Liver (tissue), 9 donors: ENCODE data around the gene APOBEC3C. TPM values are rescaled to one million over a fixed set of nuclear protein-coding genes. Genes with fewer than 3 reads are reported as not detected.

Source experiments
- DNase-seq: peaks from one replicate; pipeline ENCODE4 v3.0.0-alpha.2; 2017; ENCODE audit warnings: low spot score
- H3K27ac ChIP-seq, 2 donors: one replicate each; pipeline ENCODE4 v1.7.0; 2013; ENCODE audit warnings: inconsistent platforms in 2 of 2, low read length in 2 of 2, control low read depth in 1 of 2, low read depth in 1 of 2, mild to moderate bottlenecking in 1 of 2
- H3K27me3 ChIP-seq, 4 donors: one replicate each; pipeline versions ENCODE4 v1.6.1 to v1.7.0; 2013; ENCODE audit warnings: low read length in 3 of 4, inconsistent platforms in 1 of 4, mild to moderate bottlenecking in 1 of 4, moderate library complexity in 1 of 4; ENCODE audit not compliant: control insufficient read depth in 4 of 4, insufficient read depth in 4 of 4
- H3K36me3 ChIP-seq, 4 donors: one replicate each; pipeline versions ENCODE4 v1.6.1 to v1.7.0; 2013; ENCODE audit warnings: low read length in 3 of 4, mild to moderate bottlenecking in 3 of 4, low read depth in 1 of 4, moderate library complexity in 1 of 4; ENCODE audit not compliant: control insufficient read depth in 4 of 4, insufficient read depth in 3 of 4
- H3K4me1 ChIP-seq, 4 donors: one replicate each; pipeline versions ENCODE4 v1.6.1 to v1.7.0; 2013; ENCODE audit warnings: low read length in 3 of 4, mild to moderate bottlenecking in 3 of 4, moderate library complexity in 1 of 4; ENCODE audit not compliant: control insufficient read depth in 4 of 4, insufficient read depth in 4 of 4
- H3K4me3 ChIP-seq, 3 donors: one replicate each; pipeline versions ENCODE4 v1.6.1 to v1.7.0; 2013; ENCODE audit warnings: low read length in 3 of 3, control low read depth in 1 of 3, low read depth in 1 of 3, mild to moderate bottlenecking in 1 of 3
- H3K9ac ChIP-seq, 2 donors: one replicate each; pipeline ENCODE4 v1.7.0; 2013; ENCODE audit warnings: low read length in 2 of 2, mild to moderate bottlenecking in 2 of 2, moderate library complexity in 2 of 2, control low read depth in 1 of 2, low read depth in 1 of 2
- H3K9me3 ChIP-seq, 4 donors: one replicate each; pipeline versions ENCODE4 v1.6.1 to v1.7.0; 2013; ENCODE audit warnings: low read length in 3 of 4; ENCODE audit not compliant: control insufficient read depth in 4 of 4
- ATF3 ChIP-seq: IDR thresholded peaks from 2 replicates; pipeline ENCODE4 v1.6.1; 2016; ENCODE audit warnings: antibody characterized with exemption
- CTCF ChIP-seq: fragments of 150-350 bp; IDR thresholded peaks from 2 replicates; pipeline ENCODE4 v1.5.1; 2017; ENCODE audit warnings: improper control_type of control experiment, low read depth, low read length; ENCODE audit not compliant: missing input control
- EGR1 ChIP-seq, 2 donors: IDR thresholded peaks; 2 replicates each; pipeline ENCODE4 v1.6.1; 2016 to 2018; ENCODE audit warnings: antibody characterized with exemption in 2 of 2, low read depth in 2 of 2
- FOXA1 ChIP-seq: IDR thresholded peaks from 2 replicates; pipeline ENCODE4 v1.6.1; 2016; ENCODE audit warnings: antibody characterized with exemption
- FOXA2 ChIP-seq: IDR thresholded peaks from 2 replicates; pipeline ENCODE4 v1.6.1; 2016; ENCODE audit warnings: antibody characterized with exemption
- GABPA ChIP-seq, 2 donors: IDR thresholded peaks in 1 of 2; conservative IDR thresholded peaks in 1 of 2; 2 replicates each; pipeline ENCODE4 v1.6.1; 2016; ENCODE audit warnings: antibody characterized with exemption in 2 of 2, mild to moderate bottlenecking in 1 of 2, moderate library complexity in 1 of 2
- HNF4A ChIP-seq, 2 donors: conservative IDR thresholded peaks; 2 replicates each; pipeline ENCODE4 v1.6.1; 2016; ENCODE audit warnings: antibody characterized with exemption in 2 of 2, mild to moderate bottlenecking in 2 of 2
- HNF4G ChIP-seq: IDR thresholded peaks from 2 replicates; pipeline ENCODE4 v1.6.1; 2016; ENCODE audit warnings: antibody characterized with exemption
- JUND ChIP-seq, 2 donors: IDR thresholded peaks; 2 replicates each; pipeline ENCODE4 v1.6.1; 2016; ENCODE audit warnings: antibody characterized with exemption in 2 of 2
- MAX ChIP-seq: IDR thresholded peaks from 2 replicates; pipeline ENCODE4 v1.6.1; 2016; ENCODE audit warnings: antibody characterized with exemption
- NR2F2 ChIP-seq: IDR thresholded peaks from 2 replicates; pipeline ENCODE4 v1.6.1; 2016; ENCODE audit warnings: antibody characterized with exemption
- RAD21 ChIP-seq, 2 donors: IDR thresholded peaks; 2 replicates each; pipeline ENCODE4 v1.6.1; 2016; ENCODE audit warnings: antibody characterized with exemption in 2 of 2, mild to moderate bottlenecking in 2 of 2
- REST ChIP-seq: IDR thresholded peaks from 2 replicates; pipeline ENCODE4 v1.6.1; 2016; ENCODE audit warnings: antibody characterized with exemption, mild to moderate bottlenecking
- RXRA ChIP-seq, 2 donors: IDR thresholded peaks; 2 replicates each; pipeline ENCODE4 v1.6.1; 2017 to 2018; ENCODE audit warnings: antibody characterized with exemption in 2 of 2, mild to moderate bottlenecking in 1 of 2
- SP1 ChIP-seq: IDR thresholded peaks from 2 replicates; pipeline ENCODE4 v1.6.1; 2018; ENCODE audit warnings: antibody characterized with exemption, mild to moderate bottlenecking
- TAF1 ChIP-seq: conservative IDR thresholded peaks from 2 replicates; pipeline ENCODE4 v1.6.1; 2016; ENCODE audit warnings: antibody characterized with exemption, mild to moderate bottlenecking
- YY1 ChIP-seq: IDR thresholded peaks from 2 replicates; pipeline ENCODE4 v1.6.1; 2016; ENCODE audit warnings: antibody characterized with exemption, mild to moderate bottlenecking
- ZBTB33 ChIP-seq: IDR thresholded peaks from 2 replicates; pipeline ENCODE4 v1.6.1; 2016; ENCODE audit warnings: antibody characterized with exemption
- WGBS: extraction: QIAGEN DNeasy Blood & Tissue Kit; methylation state at CpG from one replicate; pipeline ENCODE4 v1.1.7; 2013; 5-methylcytosine and 5-hydroxymethylcytosine counted together
- polyA plus RNA-seq, 2 donors: library from polyadenylated mRNA; stranded (reverse) in 1 of 2; unstranded in 1 of 2; fragments of 200-250 nt in 1 of 2; fragments of >200 nt in 1 of 2; fragmentation: Nextera tagmentation in 1 of 2; extraction: Ambion mirVana in 1 of 2; gene quantifications; one replicate each; pipeline versions ENCODE4 v1.2.1 to v1.2.3, GENCODE V29; 2013 to 2015
- total RNA-seq, 2 donors: library from RNA; depleted of rRNA; stranded (reverse); fragments of >200 nt; gene quantifications; one replicate each; pipeline ENCODE4 v1.2.3, GENCODE V29; 2014
- donor health status: healthy.
- donor health status: healthy.
- donor health status: healthy.
- donor health status: healthy.
- donor health status: healthy.

Gene APOBEC3C
- total and polyA plus RNA-seq, 4 donors = 1.2 to 11.9 (median 3.7) TPM

- H3K36me3 ChIP-seq = no peaks in the 10 kb centered on the region
Observed at GRCh38 chr22:39026509-39027150, 12.6 kb downstream of the APOBEC3C start.

GRCh38 chr22:39027717-39028116 is 13.7 kb downstream of the APOBEC3C start:
- H3K36me3 ChIP-seq = no peaks in the 10 kb centered on the region
- TF ChIP-seq RAD21 (IDR thresholded peaks at IDR 0.05) (no peak), RXRA (IDR thresholded peaks at IDR 0.05) (no peak), EGR1 (IDR thresholded peaks at IDR 0.05; ENCODE audit: low read depth in 2 of 2) (no peak), FOXA1 (no peak), REST (no peak), HNF4G (no peak), TAF1 (no peak), NR2F2 (no peak), MAX (no peak), SP1 (no peak), HNF4A (conservative IDR thresholded peaks at IDR 0.05) (no peak), YY1 (no peak), ATF3 (no peak), FOXA2 (no peak), JUND (IDR thresholded peaks at IDR 0.05) (no peak), GABPA (IDR thresholded peaks at IDR 0.05 in 1 of 2, conservative IDR thresholded peaks at IDR 0.05 in 1 of 2) (no peak), CTCF (no peak), ZBTB33 (no peak)
- no peak for DNase-seq
- no peaks in the 10 kb centered on the region for H3K27me3 ChIP-seq
- no peaks in the 10 kb centered on the region for H3K4me1 ChIP-seq
- WGBS = 96% methylated on average over 4 of the region's 4 CpGs
- H3K9ac ChIP-seq = no peak overlapping the region
- no peaks in the 10 kb centered on the region for H3K9me3 ChIP-seq
- no peak overlapping the region for H3K27ac ChIP-seq
- H3K4me3 ChIP-seq = no peak overlapping the region

More at GRCh38 chr22:39026509-39027150, 12.6 kb downstream of the APOBEC3C start:
- no peak overlapping the region for H3K9ac ChIP-seq
- no peaks in the 10 kb centered on the region for H3K9me3 ChIP-seq
- H3K27ac ChIP-seq = no peak overlapping the region
- DNase-seq = no peak
- 55% methylated on average over 12 of the region's 12 CpGs for WGBS
- no peak for TF ChIP-seq YY1
- peak in 1 of 2 donors; percentile 20 for TF ChIP-seq HNF4A (conservative IDR thresholded peaks at IDR 0.05)
- no peak for TF ChIP-seq GABPA (IDR thresholded peaks at IDR 0.05 in 1 of 2, conservative IDR thresholded peaks at IDR 0.05 in 1 of 2)
- H3K4me1 ChIP-seq = peaks cover 0 to 5% (median 0%) of the 10 kb centered on the region in 4 donors
- no peak overlapping the region for H3K4me3 ChIP-seq
- H3K27me3 ChIP-seq = no peaks in the 10 kb centered on the region
